Tibial nerve (tissue), 4 donors: ENCODE results near the gene C3. TPM values are rescaled to one million over a fixed set of nuclear protein-coding genes. Genes with fewer than 3 reads are reported as not detected.
"Not testable (repeated sequence)": the region's sequence is repeated elsewhere in the genome, so short reads cannot be mapped to it uniquely, and the experiment has no call there.

Experiments
- DNase-seq, 2 donors: peaks; one replicate each; pipeline ENCODE4 v3.0.0-alpha.2; 2019; ENCODE audit warnings: low spot score in 2 of 2
- H3K27ac ChIP-seq, 4 donors: fragments of 200-600 bp; sonication (generic) in 3 of 4; one replicate each; pipeline ENCODE4 v1.5.1; 2017 to 2019; ENCODE audit warnings: mild to moderate bottlenecking in 1 of 4
- H3K27me3 ChIP-seq, 2 donors: fragments of 200-600 bp; sonication (generic) in 1 of 2; one replicate each; pipeline versions ENCODE4 v1.5.1 to v1.6.0; 2017 to 2019
- H3K36me3 ChIP-seq, 3 donors: fragments of 200-600 bp; sonication (generic); one replicate each; pipeline ENCODE4 v1.5.1; 2018 to 2019
- H3K4me1 ChIP-seq, 4 donors: fragments of 200-600 bp; sonication (generic) in 3 of 4; one replicate each; pipeline ENCODE4 v1.5.1; 2017 to 2019
- H3K4me3 ChIP-seq, 4 donors: fragments of 200-600 bp; sonication (generic) in 3 of 4; one replicate each; pipeline ENCODE4 v1.5.1; 2017 to 2019; ENCODE audit warnings: mild to moderate bottlenecking in 1 of 4, moderate library complexity in 1 of 4
- H3K9me3 ChIP-seq, 4 donors: fragments of 200-600 bp; sonication (generic) in 3 of 4; one replicate each; pipeline ENCODE4 v1.5.1; 2017 to 2019
- CTCF ChIP-seq, 5 experiments: fragments of 200-600 bp in 3 of 5; fragments of 450-650 bp in 2 of 5; sonication (generic) in 3 of 5; IDR thresholded peaks; one replicate each; pipeline ENCODE4 v1.5.1; 2016 to 2019; ENCODE audit warnings: antibody characterized with exemption in 5 of 5, mild to moderate bottlenecking in 3 of 5, moderate library complexity in 2 of 5
- EP300 ChIP-seq, 2 donors: sonication (generic); formaldehyde crosslinking; IDR thresholded peaks; one replicate each; pipeline ENCODE4 v1.6.1; 2017; ENCODE audit warnings: antibody characterized with exemption in 2 of 2, mild to moderate bottlenecking in 1 of 2
- POLR2A ChIP-seq, 2 donors: fragments of 450-650 bp; IDR thresholded peaks; one replicate each; pipeline ENCODE4 v1.6.1; 2017; ENCODE audit warnings: antibody characterized with exemption in 2 of 2, mild to moderate bottlenecking in 2 of 2, moderate library complexity in 2 of 2
- WGBS, 2 donors: methylation state at CpG; one replicate each; pipeline ENCODE4 v1.1.5; 2018; 5-methylcytosine and 5-hydroxymethylcytosine counted together
- total RNA-seq, 4 donors: library from RNA; depleted of rRNA; stranded (reverse); fragments of >200 nt; gene quantifications; one replicate each; pipeline ENCODE4 v1.1.0, GENCODE V29; 2016

The C3 gene
- total RNA-seq, 4 donors from 2014 or later: 256 to 1,128 (median 733) TPM

GRCh38 chr19:6663236-6664201 lies 56.9 kb downstream of the C3 start:
- Histone ChIP-seq H3K4me3 (no peak overlapping the region), H3K27me3 (peaks cover 0 to 16% of the 10 kb centered on the region in 2 donors), H3K4me1 (no peaks in the 10 kb centered on the region), H3K36me3 (no peaks in the 10 kb centered on the region), H3K9me3 (peaks cover 0 to 17% (median 0%) of the 10 kb centered on the region in 4 donors), H3K27ac (no peak overlapping the region)
- TF ChIP-seq EP300 (IDR thresholded peaks at IDR 0.05) (no peak), CTCF (IDR thresholded peaks at IDR 0.05) (no peak), POLR2A (IDR thresholded peaks at IDR 0.05) (no peak)
- WGBS, 2 donors: 73 to 80% methylated on average over 14 of the region's 14 CpGs
- DNase-seq: no peak

GRCh38 chr19:6662702-6663101 lies 57.7 kb downstream of the C3 start:
- Histone ChIP-seq H3K27me3 (peaks cover 0 to 16% of the 10 kb centered on the region in 2 donors), H3K4me3 (no peak overlapping the region), H3K9me3 (peaks cover 0 to 17% (median 0%) of the 10 kb centered on the region in 4 donors), H3K27ac (no peak overlapping the region), H3K36me3 (no peaks in the 10 kb centered on the region), H3K4me1 (no peaks in the 10 kb centered on the region)
- 70 to 72% methylated on average over 5 of the region's 5 CpGs for WGBS, 2 donors
- no peak for TF ChIP-seq POLR2A (IDR thresholded peaks at IDR 0.05)
- no peak for TF ChIP-seq CTCF (IDR thresholded peaks at IDR 0.05)
- no peak for TF ChIP-seq EP300 (IDR thresholded peaks at IDR 0.05)
- DNase-seq: no peak

- not testable (repeated sequence) for H3K4me1 ChIP-seq, DNase-seq, H3K27ac ChIP-seq, H3K4me3 ChIP-seq, H3K36me3 ChIP-seq
- Histone ChIP-seq H3K27me3 (peaks cover 0 to 16% of the 10 kb centered on the region in 2 donors), H3K9me3 (peaks cover 0 to 17% (median 0%) of the 10 kb centered on the region in 4 donors)
- 45 to 49% methylated on average over 10 of the region's 10 CpGs for WGBS, 2 donors
Measured at GRCh38 chr19:6661509-6662244, 58.8 kb downstream of the C3 start.

GRCh38 chr19:6660930-6661329 lies 59.5 kb downstream of the C3 start:
- Histone ChIP-seq H3K9me3 (peaks cover 0 to 17% (median 0%) of the 10 kb centered on the region in 4 donors), H3K27me3 (peaks cover 0 to 16% of the 10 kb centered on the region in 2 donors), H3K27ac (no peak overlapping the region), H3K4me1 (no peaks in the 10 kb centered on the region), H3K36me3 (no peaks in the 10 kb centered on the region), H3K4me3 (no peak overlapping the region)
- TF ChIP-seq CTCF (IDR thresholded peaks at IDR 0.05): no peak
- no peak for TF ChIP-seq EP300 (IDR thresholded peaks at IDR 0.05)
- TF ChIP-seq POLR2A (IDR thresholded peaks at IDR 0.05): no peak
- no peak for DNase-seq
- 46 to 60% methylated on average over 16 to 20 of the region's 20 CpGs for WGBS, 2 donors

- H3K4me1 ChIP-seq, H3K36me3 ChIP-seq, H3K4me3 ChIP-seq, DNase-seq, H3K27ac ChIP-seq: not testable (repeated sequence)
- Histone ChIP-seq H3K27me3 (peaks cover 0 to 16% of the 10 kb centered on the region in 2 donors), H3K9me3 (peaks cover 0 to 13% (median 0%) of the 10 kb centered on the region in 4 donors)
- 72 to 75% methylated on average over 9 of the region's 9 CpGs for WGBS, 2 donors
Measured at GRCh38 chr19:6656390-6656789, 64.1 kb downstream of the C3 start.
